C4-2B (cell line): ENCODE measurements around the gene C16orf87.
A peak's percentile ranks its signal among the peaks of the same experiment; 100 is the strongest.

Experiments
- H3K27ac ChIP-seq: fragments of 450-650 bp; 2 replicates; pipeline ENCODE4 v1.5.1; 2017
- CTCF ChIP-seq: fragments of 450-650 bp; conservative IDR thresholded peaks from 2 replicates; pipeline ENCODE4 v1.5.1; 2017; ENCODE audit warnings: mild to moderate bottlenecking
- ZFX ChIP-seq: fragments of 450-650 bp; IDR thresholded peaks from 2 replicates; pipeline ENCODE4 v1.6.1; 2017

C16orf87 gene

GRCh38 chr16:46859719-46860152 is 28.8 kb upstream of the C16orf87 start:
- H3K27ac ChIP-seq, result no peak overlapping the region
- TF ChIP-seq ZFX (no peak), CTCF (no peak)

GRCh38 chr16:46858151-46858550 is 27.2 kb upstream of the C16orf87 start:
- TF ChIP-seq CTCF (no peak), ZFX (no peak)
- H3K27ac ChIP-seq, result no peak overlapping the region

- no peak; the same call in 1 of the 2 replicates for TF ChIP-seq CTCF
- no peak for TF ChIP-seq ZFX
Measured at GRCh38 chr16:46857368-46857945, 26.5 kb upstream of the C16orf87 start.

GRCh38 chr16:46855389-46855788 is 24.4 kb upstream of the C16orf87 start:
- no peak overlapping the region for H3K27ac ChIP-seq
- no peak for TF ChIP-seq ZFX
- no peak for TF ChIP-seq CTCF

More at GRCh38 chr16:46857368-46857945, 26.5 kb upstream of the C16orf87 start:
- no peak overlapping the region for H3K27ac ChIP-seq

- TF ChIP-seq CTCF (no peak), ZFX (no peak)
- H3K27ac ChIP-seq, result no peak overlapping the region
Measured at GRCh38 chr16:46854846-46855245, 23.9 kb upstream of the C16orf87 start.

- TF ChIP-seq ZFX (no peak), CTCF (peak; percentile 91)
- no peak overlapping the region for H3K27ac ChIP-seq
Measured at GRCh38 chr16:46853713-46854443, 22.9 kb upstream of the C16orf87 start.

- TF ChIP-seq CTCF (no peak), ZFX (no peak)
- no peak overlapping the region for H3K27ac ChIP-seq
Measured at GRCh38 chr16:46852130-46852529, 21.1 kb upstream of the C16orf87 start.
